ENCODE measurements around the gene SLC38A10.

The SLC38A10 gene

GRCh38 chr17:81263371-81264181 lies 31.5 kb downstream of the SLC38A10 start:
- no peak overlapping the region for H3K4me3 ChIP-seq (ENCODE audit: low read length)
- no peak for DNase-seq (ENCODE audit: low read depth, low spot score)

- H3K4me3 ChIP-seq (ENCODE audit: low read length), result no peak overlapping the region
- no peak for DNase-seq (ENCODE audit: low read depth, low spot score)
Measured at GRCh38 chr17:81261582-81262336, 33.3 kb downstream of the SLC38A10 start.

GRCh38 chr17:81261096-81261495 lies 34.0 kb downstream of the SLC38A10 start:
- DNase-seq (ENCODE audit: low read depth, low spot score), result no peak
- no peak overlapping the region for H3K4me3 ChIP-seq (ENCODE audit: low read length)

GRCh38 chr17:81260641-81261040 lies 34.5 kb downstream of the SLC38A10 start:
- no peak for DNase-seq (ENCODE audit: low read depth, low spot score)
- H3K4me3 ChIP-seq (ENCODE audit: low read length), result no peak overlapping the region

GRCh38 chr17:81260171-81260570 lies 34.9 kb downstream of the SLC38A10 start:
- H3K4me3 ChIP-seq (ENCODE audit: low read length), result no peak overlapping the region

GRCh38 chr17:81259058-81259605 lies 36.0 kb downstream of the SLC38A10 start:
- DNase-seq (ENCODE audit: low read depth, low spot score), result no peak
- H3K4me3 ChIP-seq (ENCODE audit: low read length), result no peak overlapping the region

More at GRCh38 chr17:81260171-81260570, 34.9 kb downstream of the SLC38A10 start:
- no peak for DNase-seq (ENCODE audit: low read depth, low spot score)

- no peak overlapping the region for H3K4me3 ChIP-seq (ENCODE audit: low read length)
Measured at GRCh38 chr17:81258292-81258691, 36.8 kb downstream of the SLC38A10 start.

GRCh38 chr17:81257533-81257932 lies 37.6 kb downstream of the SLC38A10 start:
- no peak for DNase-seq (ENCODE audit: low read depth, low spot score)
- H3K4me3 ChIP-seq (ENCODE audit: low read length), result no peak overlapping the region

More at GRCh38 chr17:81258292-81258691, 36.8 kb downstream of the SLC38A10 start:
- DNase-seq (ENCODE audit: low read depth, low spot score), result no peak

GRCh38 chr17:81256616-81257015 lies 38.5 kb downstream of the SLC38A10 start:
- no peak for DNase-seq (ENCODE audit: low read depth, low spot score)
- no peak overlapping the region for H3K4me3 ChIP-seq (ENCODE audit: low read length)

- DNase-seq (ENCODE audit: low read depth, low spot score), result no peak
- H3K4me3 ChIP-seq (ENCODE audit: low read length), result no peak overlapping the region
Measured at GRCh38 chr17:81254955-81255717, 40.0 kb downstream of the SLC38A10 start.

- no peak overlapping the region for H3K4me3 ChIP-seq (ENCODE audit: low read length)
- no peak for DNase-seq (ENCODE audit: low read depth, low spot score)
Measured at GRCh38 chr17:81253358-81254131, 41.6 kb downstream of the SLC38A10 start.

GRCh38 chr17:81252987-81253329 lies 42.1 kb downstream of the SLC38A10 start:
- no peak for DNase-seq (ENCODE audit: low read depth, low spot score)
- no peak overlapping the region for H3K4me3 ChIP-seq (ENCODE audit: low read length)

- H3K4me3 ChIP-seq (ENCODE audit: low read length), result no peak overlapping the region; the same call in 1 of the 2 replicates
- DNase-seq (ENCODE audit: low read depth, low spot score), result no peak
Measured at GRCh38 chr17:81252326-81252986, 42.7 kb downstream of the SLC38A10 start.

- DNase-seq (ENCODE audit: low read depth, low spot score), result peak; percentile 88
- peak overlapping the region; percentile 37 for H3K4me3 ChIP-seq (ENCODE audit: low read length)
Measured at GRCh38 chr17:81251709-81252301, 43.3 kb downstream of the SLC38A10 start.

- DNase-seq (ENCODE audit: low read depth, low spot score), result peak; percentile 71
- H3K4me3 ChIP-seq (ENCODE audit: low read length), result peak overlapping the region; percentile 37
Measured at GRCh38 chr17:81251094-81251708, 43.9 kb downstream of the SLC38A10 start.

- DNase-seq (ENCODE audit: low read depth, low spot score), result no peak
- H3K4me3 ChIP-seq (ENCODE audit: low read length), result peak overlapping the region; percentile 37
Measured at GRCh38 chr17:81250286-81251093, 44.6 kb downstream of the SLC38A10 start.

Data from Jurkat, Clone E6-1 (cell line).